NCI-H774 (cell line): ENCODE results near the gene PREB.

Experiments used
- DNase-seq: peaks from one replicate; lab custom pipeline; 2025; lab: John Stamatoyannopoulos, UW

PREB gene

DNA sequence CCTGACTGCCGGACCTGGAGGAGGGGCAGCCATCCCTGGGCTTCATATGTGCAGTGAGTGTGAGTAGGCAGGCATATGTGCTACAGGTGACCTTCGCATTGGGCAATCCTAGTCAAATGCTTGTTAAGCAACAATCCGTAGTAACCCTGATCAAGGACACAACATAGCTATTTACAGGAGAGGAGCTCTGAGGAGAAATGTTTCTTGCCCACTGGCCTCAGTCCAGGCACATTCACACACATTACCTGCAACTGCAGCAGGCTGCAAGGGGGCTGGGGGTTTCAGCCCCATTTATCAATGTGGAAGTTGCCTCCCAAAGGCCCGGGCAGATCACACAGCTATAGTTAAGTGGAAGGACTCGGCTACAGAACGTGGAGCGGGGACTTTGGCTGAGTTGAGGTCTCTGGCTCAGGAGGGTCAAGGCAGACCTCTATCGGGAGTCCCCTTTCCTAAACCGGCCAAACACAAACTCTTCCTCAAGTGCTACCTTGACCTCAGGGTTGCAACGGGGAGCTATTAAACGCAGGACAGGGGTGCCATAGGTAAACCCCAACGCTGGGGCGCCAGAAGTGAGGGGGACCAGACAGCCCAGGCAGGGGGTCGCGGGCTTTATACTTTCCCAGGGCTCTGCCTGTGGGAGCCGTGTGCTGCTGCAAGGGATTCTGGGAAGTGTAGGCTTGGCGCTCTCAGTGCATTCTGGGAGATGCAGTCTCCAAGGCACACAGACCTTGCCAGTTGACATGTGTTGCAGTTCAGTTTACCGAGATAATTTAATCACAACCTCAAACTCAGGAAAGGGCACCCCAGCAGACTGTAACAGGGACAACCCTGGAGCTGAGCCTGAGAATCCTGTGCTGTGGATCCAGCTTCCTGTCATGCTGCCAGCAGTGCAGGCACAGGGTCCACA, 38.4 kb downstream of the PREB start:
- no peak for DNase-seq

GRCh38 chr2:27095427-27095744, 39.0 kb downstream of the PREB start:
- no peak for DNase-seq

DNA sequence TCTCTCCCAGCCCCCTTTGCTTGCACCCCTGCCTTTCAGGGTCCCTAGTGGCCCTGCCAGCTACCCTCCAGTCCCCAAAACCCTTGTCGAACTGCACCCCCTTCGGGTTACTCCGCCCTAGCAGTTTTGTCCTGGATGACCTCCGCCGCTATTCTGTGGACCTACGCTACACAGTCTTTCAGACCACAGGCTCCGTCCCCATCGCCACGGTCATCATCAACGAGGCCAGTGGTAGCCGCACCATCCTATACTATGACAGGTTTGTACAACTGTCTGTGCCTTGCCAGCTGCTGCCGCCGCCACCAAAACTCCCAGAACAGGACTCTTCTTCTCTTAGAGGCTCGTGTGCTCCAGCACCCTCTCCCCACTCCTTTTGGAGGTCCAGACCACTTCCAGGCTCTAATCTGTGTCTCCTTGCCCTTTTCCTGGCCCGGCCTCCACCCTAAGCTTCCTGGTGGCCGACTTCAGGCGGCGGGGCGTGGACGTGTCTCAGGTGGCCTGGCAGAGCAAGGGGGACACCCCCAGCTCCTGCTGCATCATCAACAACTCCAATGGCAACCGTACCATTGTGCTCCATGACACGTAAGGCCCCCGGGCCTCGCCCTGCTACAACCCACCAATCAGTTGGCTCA, 40.0 kb downstream of the PREB start:
- DNase-seq = no peak

DNA sequence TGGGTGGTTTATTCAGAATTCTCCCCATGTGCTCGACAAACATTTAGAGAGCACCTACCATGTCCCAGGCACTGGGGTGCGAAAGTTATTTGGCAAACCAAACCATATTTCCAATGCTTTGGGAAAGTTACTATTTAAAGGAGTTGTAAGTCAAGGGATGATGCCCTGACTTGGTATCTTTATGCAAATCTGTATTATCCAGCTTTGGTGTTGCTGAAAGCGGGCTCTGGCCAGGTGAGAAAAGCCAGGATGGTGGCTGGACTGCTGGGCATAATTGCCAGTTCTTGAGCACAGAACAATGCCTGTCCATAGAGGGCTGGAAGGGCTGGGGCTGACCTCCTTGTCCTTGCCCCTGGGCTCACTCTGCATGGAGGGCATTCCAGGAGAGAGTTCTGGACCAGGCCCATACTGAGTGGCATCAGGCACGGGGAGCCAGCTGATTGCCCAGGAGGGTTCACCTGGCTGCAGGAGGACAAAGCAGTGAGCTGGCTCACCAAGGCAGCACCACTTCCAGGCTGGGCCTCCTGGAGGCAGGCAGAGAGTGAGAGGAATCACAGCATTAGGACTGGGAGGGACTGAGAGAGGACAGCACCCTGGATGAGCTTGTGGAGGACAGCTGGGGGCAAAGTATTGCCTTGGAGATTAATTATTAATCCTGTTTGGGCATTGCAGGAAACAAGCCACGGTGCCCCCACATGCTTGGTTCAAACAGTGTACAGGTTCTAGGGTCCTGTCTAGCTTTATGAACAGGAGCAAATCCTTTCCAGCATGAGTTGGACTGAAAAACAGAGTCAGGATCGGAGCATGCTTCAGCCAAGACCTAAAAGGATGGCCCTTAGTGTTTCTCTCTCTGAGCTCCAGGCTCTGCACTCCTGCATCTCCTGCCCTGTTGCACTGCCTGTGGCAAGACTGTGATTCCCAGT, 40.7 kb downstream of the PREB start:
- DNase-seq = no peak

DNA sequence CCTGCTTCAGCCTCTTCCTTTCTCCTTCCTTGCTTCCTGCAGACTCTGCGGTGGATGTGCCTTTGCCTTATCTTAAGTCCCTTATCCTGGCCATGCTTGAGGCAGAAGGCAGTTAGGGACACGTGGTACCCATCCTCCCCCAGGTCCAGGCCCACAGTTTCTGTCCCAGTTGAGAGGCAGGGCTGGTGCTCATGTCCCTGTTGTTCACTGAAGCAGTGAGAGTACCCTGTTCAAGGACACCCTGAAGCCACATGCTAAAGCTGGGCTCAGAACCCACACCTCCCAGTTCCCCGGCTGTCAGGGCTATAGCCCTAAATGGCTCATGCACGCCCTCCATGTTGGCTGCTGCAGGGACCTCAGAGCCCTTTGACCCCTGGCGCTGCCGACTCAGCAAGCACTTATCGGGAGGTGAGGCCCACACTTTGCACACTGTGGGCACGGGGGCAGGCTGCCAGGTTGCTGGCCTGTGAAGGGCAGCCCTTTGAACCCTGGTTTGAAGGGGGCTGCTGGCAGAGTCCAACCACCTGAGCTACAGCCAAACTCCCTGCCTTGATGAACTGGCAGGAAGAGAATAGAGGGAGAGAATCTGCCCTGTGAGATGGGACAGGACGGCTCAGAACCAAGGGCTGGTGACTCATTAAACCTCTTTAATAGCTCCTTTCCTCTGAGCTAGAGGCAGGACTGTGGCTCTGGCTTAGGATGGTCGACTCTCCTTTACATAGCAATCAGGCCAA, 41.6 kb downstream of the PREB start:
- no peak for DNase-seq

DNA sequence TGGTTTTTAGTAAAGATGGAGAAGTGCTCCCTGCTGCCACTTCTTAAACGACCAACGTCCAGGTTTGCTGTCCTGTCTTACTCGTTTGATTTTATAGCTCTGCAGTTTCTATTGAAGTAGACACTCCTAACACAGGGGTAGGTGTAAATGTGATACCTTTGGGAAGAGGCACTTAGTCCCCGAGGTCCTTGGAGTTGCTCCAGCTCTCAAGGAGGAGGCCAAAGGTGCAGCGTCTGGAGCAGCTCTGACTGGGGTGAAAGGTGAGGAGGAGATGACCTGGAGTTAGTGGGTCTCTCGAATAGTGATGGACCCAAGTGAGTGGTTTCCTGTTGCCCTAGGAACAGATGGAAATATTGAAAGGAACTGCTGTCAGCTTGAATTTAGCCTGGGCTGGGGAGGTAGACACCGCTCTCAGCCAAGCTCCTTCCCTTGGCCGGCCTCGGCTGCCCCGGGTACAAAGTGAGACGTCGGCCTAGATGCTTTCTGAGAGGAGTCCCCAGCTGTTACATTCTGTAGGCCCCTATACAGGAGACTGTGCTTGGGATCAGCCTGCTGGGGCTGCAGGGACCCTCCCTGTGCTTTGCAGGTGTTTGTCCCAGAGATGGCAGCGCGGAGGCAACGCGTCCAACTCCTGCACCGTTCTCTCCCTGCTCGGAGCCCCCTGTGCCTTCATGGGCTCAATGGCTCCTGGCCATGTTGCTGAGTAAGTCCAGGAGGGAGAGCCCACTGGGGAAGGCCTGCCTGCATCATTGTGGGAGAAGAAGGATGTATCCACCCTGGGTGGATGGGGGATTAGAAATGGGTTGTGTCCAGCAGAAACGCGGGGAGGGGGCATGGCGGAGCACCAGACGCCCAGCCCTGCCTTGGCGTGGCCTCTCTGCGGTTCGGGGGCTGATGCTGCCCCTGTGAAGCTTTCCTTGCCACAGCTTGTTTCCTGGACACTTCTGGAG, 42.4 kb downstream of the PREB start:
- no peak for DNase-seq

DNA sequence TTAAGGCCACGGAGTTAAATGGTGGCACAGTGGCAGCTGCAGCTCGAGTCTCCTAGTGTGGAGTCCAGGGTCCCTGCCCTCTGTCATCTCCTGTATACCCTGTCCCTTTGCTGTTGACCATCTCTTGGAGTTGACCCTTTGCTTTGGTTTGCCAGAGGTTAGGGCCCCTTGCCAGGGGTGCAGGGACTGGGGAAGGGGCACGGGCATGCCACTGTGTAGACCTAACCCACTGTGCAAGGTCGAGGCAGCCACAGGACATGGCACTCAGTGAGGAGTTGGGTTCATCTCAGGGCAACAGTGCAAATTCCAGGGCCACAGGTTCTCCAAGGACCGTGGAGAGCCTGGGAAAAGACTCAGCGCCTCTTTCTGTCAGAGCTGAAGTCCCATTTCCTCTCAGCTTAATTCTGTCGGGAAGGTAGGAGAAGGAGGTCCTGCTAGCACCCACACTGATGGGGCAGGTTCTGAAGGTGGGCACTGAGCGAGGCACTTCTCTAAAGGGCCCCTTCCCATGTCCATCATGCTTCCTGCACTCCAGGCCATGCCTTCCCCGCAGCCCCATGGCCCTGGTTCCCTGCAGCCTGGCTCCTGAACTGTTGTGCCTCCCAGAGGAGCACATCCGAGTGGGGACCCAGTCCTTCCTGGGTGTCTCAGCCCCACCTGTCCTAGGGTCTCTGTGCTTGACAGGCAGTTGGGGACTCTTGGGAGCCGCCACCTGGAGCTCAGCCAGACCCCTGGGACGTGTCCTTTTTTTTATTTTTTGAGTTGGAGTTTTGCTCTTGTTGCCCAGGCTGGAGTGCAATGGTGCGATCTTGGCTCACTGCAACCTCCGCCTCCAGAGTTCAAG, 45.1 kb downstream of the PREB start:
- DNase-seq = no peak

DNA sequence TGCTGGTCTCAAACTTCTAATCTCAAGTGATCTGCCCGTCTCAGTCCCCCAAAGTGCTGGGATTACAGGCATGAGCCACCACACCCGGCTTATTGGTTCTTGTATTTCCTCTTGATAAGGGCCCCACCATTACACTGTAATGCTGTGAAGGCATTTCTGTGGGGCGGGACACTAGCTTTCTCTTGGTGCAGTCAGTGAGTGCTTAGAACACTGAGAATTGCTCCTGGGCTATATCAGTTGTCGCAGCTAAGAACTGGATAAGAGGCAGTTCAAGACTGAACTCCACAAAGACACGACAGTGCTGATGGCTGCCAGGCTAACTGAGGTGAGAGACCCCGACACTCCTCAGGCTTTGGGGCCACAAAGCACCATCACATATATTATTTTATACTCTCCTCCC, 45.8 kb downstream of the PREB start:
- no peak for DNase-seq

GRCh38 chr2:27087823-27088410, 46.5 kb downstream of the PREB start:
- DNase-seq = no peak

- peak; percentile 59 for DNase-seq
Observed at GRCh38 chr2:27086724-27087593, 47.5 kb downstream of the PREB start, which contains the start of gene KHK. TSS of gene KHK (plus strand) at chr2:27086772. CDS start at chr2:27087260, 488 bp downstream.

GRCh38 chr2:27086090-27086723, 48.2 kb downstream of the PREB start:
- peak; percentile 91 for DNase-seq

GRCh38 chr2:27085673-27086089, 48.8 kb downstream of the PREB start:
- DNase-seq = peak; percentile 6

- no peak for DNase-seq
Observed at GRCh38 chr2:27085062-27085672, 49.3 kb downstream of the PREB start.

- no peak for DNase-seq
Observed at GRCh38 chr2:27084297-27085061, 50.0 kb downstream of the PREB start.

GRCh38 chr2:27083410-27084296, 50.8 kb downstream of the PREB start:
- DNase-seq = no peak
